ENCODE measurements around the gene ERBB4. TPM values are rescaled to one million over a fixed set of nuclear protein-coding genes. Genes with fewer than 3 reads are reported as not detected.

ERBB4 gene
- total RNA-seq, 4 donors from 2014 or later = 0.26 to 13.3 (median 2.4) TPM

- no peak overlapping the region for H3K4me3 ChIP-seq
- no peaks in the 10 kb centered on the region for H3K9me3 ChIP-seq
- no peak for TF ChIP-seq POLR2A (IDR thresholded peaks at IDR 0.05)
- no peak for TF ChIP-seq CTCF (IDR thresholded peaks at IDR 0.05)
- no peaks in the 10 kb centered on the region for H3K4me1 ChIP-seq
- DNase-seq = no peak
- H3K27ac ChIP-seq = no peak overlapping the region
- H3K27me3 ChIP-seq = no peaks in the 10 kb centered on the region
- no peaks in the 10 kb centered on the region for H3K36me3 ChIP-seq
- intact Hi-C loops (cut with DNase I; ENCODE audit: low total_unique reads) = no loop called here
These were observed 192.6 kb downstream of the ERBB4 start for GRCh38 chr2:212345966-212346365.

- intact Hi-C loops (cut with DNase I; ENCODE audit: low total_unique reads) = no loop called here
These were observed 194.5 kb downstream of the ERBB4 start for GRCh38 chr2:212344131-212344530.

GRCh38 chr2:212343167-212343566 lies 195.4 kb downstream of the ERBB4 start:
- DNase-seq = no peak
- intact Hi-C loops (cut with DNase I; ENCODE audit: low total_unique reads) = no loop called here
- TF ChIP-seq POLR2A (IDR thresholded peaks at IDR 0.05) = no peak
- no peak for TF ChIP-seq CTCF (IDR thresholded peaks at IDR 0.05)
- Histone ChIP-seq H3K27ac (no peak overlapping the region), H3K36me3 (no peaks in the 10 kb centered on the region), H3K4me1 (no peaks in the 10 kb centered on the region), H3K27me3 (no peaks in the 10 kb centered on the region), H3K4me3 (no peak overlapping the region), H3K9me3 (no peaks in the 10 kb centered on the region)

More at GRCh38 chr2:212344131-212344530, 194.5 kb downstream of the ERBB4 start:
- TF ChIP-seq CTCF (IDR thresholded peaks at IDR 0.05) (no peak), POLR2A (IDR thresholded peaks at IDR 0.05) (no peak)
- no peaks in the 10 kb centered on the region for H3K27me3 ChIP-seq
- H3K4me3 ChIP-seq = no peak overlapping the region
- no peaks in the 10 kb centered on the region for H3K36me3 ChIP-seq
- no peak overlapping the region for H3K27ac ChIP-seq
- no peak for DNase-seq
- no peaks in the 10 kb centered on the region for H3K4me1 ChIP-seq
- H3K9me3 ChIP-seq = no peaks in the 10 kb centered on the region

- no peaks in the 10 kb centered on the region for H3K27me3 ChIP-seq
- no peaks in the 10 kb centered on the region for H3K36me3 ChIP-seq
- DNase-seq = no peak
- no peaks in the 10 kb centered on the region for H3K9me3 ChIP-seq
- H3K4me3 ChIP-seq = no peak overlapping the region
- TF ChIP-seq POLR2A (IDR thresholded peaks at IDR 0.05) = no peak
- no peak for TF ChIP-seq CTCF (IDR thresholded peaks at IDR 0.05)
- no peak overlapping the region for H3K27ac ChIP-seq
- intact Hi-C loops (cut with DNase I; ENCODE audit: low total_unique reads) = no loop called here
- no peaks in the 10 kb centered on the region for H3K4me1 ChIP-seq
These were observed 200.9 kb downstream of the ERBB4 start for GRCh38 chr2:212337486-212338343.

- Histone ChIP-seq H3K36me3 (no peaks in the 10 kb centered on the region), H3K9me3 (no peaks in the 10 kb centered on the region), H3K27me3 (no peaks in the 10 kb centered on the region), H3K4me1 (no peaks in the 10 kb centered on the region), H3K4me3 (no peak overlapping the region), H3K27ac (no peak overlapping the region)
- intact Hi-C loops (cut with DNase I; ENCODE audit: low total_unique reads) = no loop called here
- no peak for DNase-seq
- TF ChIP-seq CTCF (IDR thresholded peaks at IDR 0.05) = no peak
- TF ChIP-seq POLR2A (IDR thresholded peaks at IDR 0.05) = no peak
These were observed 201.6 kb downstream of the ERBB4 start for GRCh38 chr2:212337036-212337435.

Data from uterus (tissue), 4 donors.